GM12878 (cell line): ENCODE results near the gene SEPTIN6. TPM values are rescaled to one million over a fixed set of nuclear protein-coding genes. Genes with fewer than 3 reads are reported as not detected.
A peak's percentile ranks its signal among the peaks of the same experiment; 100 is the strongest.

Experiments used
- ATF7 ChIP-seq: fragments of 450-650 bp; IDR thresholded peaks from 2 replicates; pipeline ENCODE4 v1.6.1; 2016; ENCODE audit warnings: low read depth, mild to moderate bottlenecking
- CBX3 ChIP-seq: fragments of 200-600 bp; sonication (generic); IDR thresholded peaks from 2 replicates; pipeline ENCODE4 v1.6.1; 2016; ENCODE audit warnings: low read depth, borderline replicate concordance
- DPF2 ChIP-seq: fragments of 450-650 bp; IDR thresholded peaks from 2 replicates; pipeline ENCODE4 v1.6.1; 2017; ENCODE audit warnings: mild to moderate bottlenecking
- EGR1 ChIP-seq, 2 experiments: IDR thresholded peaks; 1 replicate in 1 of 2; 2 replicates in 1 of 2; pipeline ENCODE4 v1.6.1; 2011 to 2012; ENCODE audit warnings: low read depth in 2 of 2, low read length in 2 of 2, borderline replicate concordance in 1 of 2, mild to moderate bottlenecking in 1 of 2, moderate library complexity in 1 of 2
- GABPA ChIP-seq: IDR thresholded peaks from 2 replicates; pipeline ENCODE4 v1.6.1; 2014; ENCODE audit warnings: antibody characterized with exemption, low read depth, mild to moderate bottlenecking, inconsistent platforms
- GATAD2B ChIP-seq: fragments of 450-650 bp; conservative IDR thresholded peaks from 2 replicates; pipeline ENCODE4 v1.6.1; 2017; ENCODE audit warnings: low read depth, mild to moderate bottlenecking, moderate library complexity
- HDAC6 ChIP-seq: fragments of 200-600 bp; sonication (generic); IDR thresholded peaks from one replicate; pipeline ENCODE4 v1.8.0; 2017; ENCODE audit warnings: antibody characterized with exemption; ENCODE audit not compliant: unreplicated experiment
- MYC ChIP-seq: IDR thresholded peaks from 2 replicates; pipeline ENCODE4 v1.6.1; 2011; ENCODE audit warnings: mild to moderate bottlenecking, low read length, moderate library complexity, inconsistent platforms; ENCODE audit not compliant: insufficient read depth, insufficient replicate concordance, insufficient read length, severe bottlenecking
- POLR2AphosphoS5 ChIP-seq: IDR thresholded peaks from 2 replicates; pipeline ENCODE4 v1.6.1; 2011; ENCODE audit warnings: mild to moderate bottlenecking, low read length, inconsistent platforms
- SMARCA5 ChIP-seq: fragments of 450-650 bp; IDR thresholded peaks from 2 replicates; pipeline ENCODE4 v1.6.1; 2017; ENCODE audit warnings: mild to moderate bottlenecking
- SRF ChIP-seq, 2 experiments: IDR thresholded peaks; 2 replicates each; pipeline ENCODE4 v1.6.1; 2011; ENCODE audit warnings: low read depth in 2 of 2, low read length in 2 of 2, mild to moderate bottlenecking in 1 of 2, moderate library complexity in 1 of 2
- polyA plus RNA-seq, 11 experiments: library from polyadenylated mRNA; depleted of rRNA in 4 of 11; unstranded in 6 of 11; stranded (reverse) in 5 of 11; fragments of >200 nt; fragmentation: Nextera tagmentation in 4 of 11; fragmentation: Illumina TruSeq in 1 of 11; extraction: Ambion mirVana in 4 of 11; extraction: Trizol in 1 of 11; gene quantifications; 1 replicate in 1 of 11; 2 replicates in 10 of 11; pipeline versions ENCODE4 v1.2.1 to v1.2.3, GENCODE V29; 2011 to 2016; ENCODE audit warnings: inconsistent platforms in 2 of 11, missing spikeins in 2 of 11, low read depth in 1 of 11
- total RNA-seq, 4 experiments: library from RNA; depleted of rRNA in 3 of 4; stranded (reverse); fragments of >200 nt in 3 of 4; fragmentation: Illumina TruSeq in 1 of 4; extraction: Trizol in 1 of 4; gene quantifications; 2 replicates each; pipeline versions ENCODE4 v1.2.1 to v1.2.3, GENCODE V29; 2013 to 2021
- TF ChIP-seq, protein P1 (sequence below): IDR thresholded peaks from 2 replicates; pipeline ENCODE4 v1.6.1; 2012; ENCODE audit warnings: improper control_type of control experiment, low read depth, low read length; ENCODE audit not compliant: insufficient replicate concordance
- TF ChIP-seq, protein P2 (sequence below): fragments of 450-650 bp; formaldehyde crosslinking; IDR thresholded peaks from 2 replicates; pipeline ENCODE4 v1.4.0; 2020; ENCODE audit warnings: mild to moderate bottlenecking, moderate library complexity
- TF ChIP-seq, protein P3 (sequence below), 3 experiments: IDR thresholded peaks in 2 of 3; conservative IDR thresholded peaks in 1 of 3; 2 replicates each; pipeline ENCODE4 v1.5.1; 2011; ENCODE audit warnings: low read depth in 3 of 3, low read length in 3 of 3, mild to moderate bottlenecking in 3 of 3, control low read depth in 2 of 3, moderate library complexity in 2 of 3, inconsistent platforms in 1 of 3, mixed read lengths in 1 of 3; ENCODE audit not compliant: control insufficient read depth in 2 of 3, insufficient read depth in 1 of 3; ENCODE audit errors: extremely low read depth in 1 of 3
- TF ChIP-seq, protein P4 (sequence below): fragments of 450-650 bp; IDR thresholded peaks from 2 replicates; pipeline ENCODE4 v1.6.1; 2016; ENCODE audit warnings: mild to moderate bottlenecking
- TF ChIP-seq, protein P5 (sequence below): IDR thresholded peaks from 2 replicates; pipeline ENCODE4 v1.6.1; 2011; ENCODE audit warnings: low read depth, mild to moderate bottlenecking, low read length, moderate library complexity, borderline replicate concordance; ENCODE audit errors: extremely low read depth

SEPTIN6 gene
- total and polyA plus RNA-seq, 10 of the 15 experiments (the other 5 are each of a cell fraction or from before 2014, with no cell fraction given) = 37.2 to 353 (median 154) TPM

DNA sequence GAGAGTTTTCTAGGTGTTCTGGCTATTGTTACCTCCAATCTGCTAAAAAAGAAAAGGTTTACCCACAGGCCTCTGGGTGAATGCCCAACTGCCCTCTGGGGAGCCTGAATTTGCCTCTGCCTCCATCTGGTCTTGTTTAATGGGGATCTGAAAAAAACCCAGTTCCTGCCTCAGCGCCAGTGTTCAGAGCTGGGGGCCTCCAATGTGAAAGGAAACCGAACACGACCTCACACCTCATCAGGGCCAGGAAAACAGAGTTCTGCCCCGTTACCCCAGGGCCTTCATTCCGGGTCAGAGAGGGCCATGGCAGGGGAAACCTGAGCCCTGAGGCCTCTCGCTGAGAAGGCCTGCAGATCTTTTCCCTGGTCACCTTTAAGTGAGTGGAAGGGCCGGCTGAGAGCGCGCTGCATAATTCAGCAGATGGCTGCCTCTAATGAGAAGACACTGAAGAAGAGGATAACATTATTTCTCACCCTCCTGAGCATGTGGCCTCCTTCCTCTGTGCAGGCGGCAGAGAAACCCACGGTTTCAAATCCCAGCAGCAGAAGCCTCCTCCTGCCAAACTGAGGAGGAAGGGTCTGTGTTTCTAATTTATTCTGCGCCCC, 6.8 kb downstream of the SEPTIN6 start (continued):
- TF ChIP-seq, protein P1, sequence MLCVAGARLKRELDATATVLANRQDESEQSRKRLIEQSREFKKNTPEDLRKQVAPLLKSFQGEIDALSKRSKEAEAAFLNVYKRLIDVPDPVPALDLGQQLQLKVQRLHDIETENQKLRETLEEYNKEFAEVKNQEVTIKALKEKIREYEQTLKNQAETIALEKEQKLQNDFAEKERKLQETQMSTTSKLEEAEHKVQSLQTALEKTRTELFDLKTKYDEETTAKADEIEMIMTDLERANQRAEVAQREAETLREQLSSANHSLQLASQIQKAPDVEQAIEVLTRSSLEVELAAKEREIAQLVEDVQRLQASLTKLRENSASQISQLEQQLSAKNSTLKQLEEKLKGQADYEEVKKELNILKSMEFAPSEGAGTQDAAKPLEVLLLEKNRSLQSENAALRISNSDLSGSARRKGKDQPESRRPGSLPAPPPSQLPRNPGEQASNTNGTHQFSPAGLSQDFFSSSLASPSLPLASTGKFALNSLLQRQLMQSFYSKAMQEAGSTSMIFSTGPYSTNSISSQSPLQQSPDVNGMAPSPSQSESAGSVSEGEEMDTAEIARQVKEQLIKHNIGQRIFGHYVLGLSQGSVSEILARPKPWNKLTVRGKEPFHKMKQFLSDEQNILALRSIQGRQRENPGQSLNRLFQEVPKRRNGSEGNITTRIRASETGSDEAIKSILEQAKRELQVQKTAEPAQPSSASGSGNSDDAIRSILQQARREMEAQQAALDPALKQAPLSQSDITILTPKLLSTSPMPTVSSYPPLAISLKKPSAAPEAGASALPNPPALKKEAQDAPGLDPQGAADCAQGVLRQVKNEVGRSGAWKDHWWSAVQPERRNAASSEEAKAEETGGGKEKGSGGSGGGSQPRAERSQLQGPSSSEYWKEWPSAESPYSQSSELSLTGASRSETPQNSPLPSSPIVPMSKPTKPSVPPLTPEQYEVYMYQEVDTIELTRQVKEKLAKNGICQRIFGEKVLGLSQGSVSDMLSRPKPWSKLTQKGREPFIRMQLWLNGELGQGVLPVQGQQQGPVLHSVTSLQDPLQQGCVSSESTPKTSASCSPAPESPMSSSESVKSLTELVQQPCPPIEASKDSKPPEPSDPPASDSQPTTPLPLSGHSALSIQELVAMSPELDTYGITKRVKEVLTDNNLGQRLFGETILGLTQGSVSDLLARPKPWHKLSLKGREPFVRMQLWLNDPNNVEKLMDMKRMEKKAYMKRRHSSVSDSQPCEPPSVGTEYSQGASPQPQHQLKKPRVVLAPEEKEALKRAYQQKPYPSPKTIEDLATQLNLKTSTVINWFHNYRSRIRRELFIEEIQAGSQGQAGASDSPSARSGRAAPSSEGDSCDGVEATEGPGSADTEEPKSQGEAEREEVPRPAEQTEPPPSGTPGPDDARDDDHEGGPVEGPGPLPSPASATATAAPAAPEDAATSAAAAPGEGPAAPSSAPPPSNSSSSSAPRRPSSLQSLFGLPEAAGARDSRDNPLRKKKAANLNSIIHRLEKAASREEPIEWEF = peak; percentile 47
- TF ChIP-seq DPF2 = no peak; the same call in 1 of the 2 replicates
- no peak for TF ChIP-seq HDAC6
- no peak for TF ChIP-seq EGR1 (IDR thresholded peaks at IDR 0.05; ENCODE audit: borderline replicate concordance in 1 of 2, low read depth in 2 of 2, low read length in 2 of 2)
- TF ChIP-seq ATF7 = no peak; the same call in 1 of the 2 replicates
- TF ChIP-seq, protein P2, sequence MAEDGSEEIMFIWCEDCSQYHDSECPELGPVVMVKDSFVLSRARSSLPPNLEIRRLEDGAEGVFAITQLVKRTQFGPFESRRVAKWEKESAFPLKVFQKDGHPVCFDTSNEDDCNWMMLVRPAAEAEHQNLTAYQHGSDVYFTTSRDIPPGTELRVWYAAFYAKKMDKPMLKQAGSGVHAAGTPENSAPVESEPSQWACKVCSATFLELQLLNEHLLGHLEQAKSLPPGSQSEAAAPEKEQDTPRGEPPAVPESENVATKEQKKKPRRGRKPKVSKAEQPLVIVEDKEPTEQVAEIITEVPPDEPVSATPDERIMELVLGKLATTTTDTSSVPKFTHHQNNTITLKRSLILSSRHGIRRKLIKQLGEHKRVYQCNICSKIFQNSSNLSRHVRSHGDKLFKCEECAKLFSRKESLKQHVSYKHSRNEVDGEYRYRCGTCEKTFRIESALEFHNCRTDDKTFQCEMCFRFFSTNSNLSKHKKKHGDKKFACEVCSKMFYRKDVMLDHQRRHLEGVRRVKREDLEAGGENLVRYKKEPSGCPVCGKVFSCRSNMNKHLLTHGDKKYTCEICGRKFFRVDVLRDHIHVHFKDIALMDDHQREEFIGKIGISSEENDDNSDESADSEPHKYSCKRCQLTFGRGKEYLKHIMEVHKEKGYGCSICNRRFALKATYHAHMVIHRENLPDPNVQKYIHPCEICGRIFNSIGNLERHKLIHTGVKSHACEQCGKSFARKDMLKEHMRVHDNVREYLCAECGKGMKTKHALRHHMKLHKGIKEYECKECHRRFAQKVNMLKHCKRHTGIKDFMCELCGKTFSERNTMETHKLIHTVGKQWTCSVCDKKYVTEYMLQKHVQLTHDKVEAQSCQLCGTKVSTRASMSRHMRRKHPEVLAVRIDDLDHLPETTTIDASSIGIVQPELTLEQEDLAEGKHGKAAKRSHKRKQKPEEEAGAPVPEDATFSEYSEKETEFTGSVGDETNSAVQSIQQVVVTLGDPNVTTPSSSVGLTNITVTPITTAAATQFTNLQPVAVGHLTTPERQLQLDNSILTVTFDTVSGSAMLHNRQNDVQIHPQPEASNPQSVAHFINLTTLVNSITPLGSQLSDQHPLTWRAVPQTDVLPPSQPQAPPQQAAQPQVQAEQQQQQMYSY (CRISPR knock-in tag) = no peak; the same call in 1 of the 2 replicates
- TF ChIP-seq GATAD2B = 0 out of 2 replicates have a peak, but pooled peaks have one; percentile 49
- TF ChIP-seq POLR2AphosphoS5 = peak; percentile 48
- TF ChIP-seq, protein P3, sequence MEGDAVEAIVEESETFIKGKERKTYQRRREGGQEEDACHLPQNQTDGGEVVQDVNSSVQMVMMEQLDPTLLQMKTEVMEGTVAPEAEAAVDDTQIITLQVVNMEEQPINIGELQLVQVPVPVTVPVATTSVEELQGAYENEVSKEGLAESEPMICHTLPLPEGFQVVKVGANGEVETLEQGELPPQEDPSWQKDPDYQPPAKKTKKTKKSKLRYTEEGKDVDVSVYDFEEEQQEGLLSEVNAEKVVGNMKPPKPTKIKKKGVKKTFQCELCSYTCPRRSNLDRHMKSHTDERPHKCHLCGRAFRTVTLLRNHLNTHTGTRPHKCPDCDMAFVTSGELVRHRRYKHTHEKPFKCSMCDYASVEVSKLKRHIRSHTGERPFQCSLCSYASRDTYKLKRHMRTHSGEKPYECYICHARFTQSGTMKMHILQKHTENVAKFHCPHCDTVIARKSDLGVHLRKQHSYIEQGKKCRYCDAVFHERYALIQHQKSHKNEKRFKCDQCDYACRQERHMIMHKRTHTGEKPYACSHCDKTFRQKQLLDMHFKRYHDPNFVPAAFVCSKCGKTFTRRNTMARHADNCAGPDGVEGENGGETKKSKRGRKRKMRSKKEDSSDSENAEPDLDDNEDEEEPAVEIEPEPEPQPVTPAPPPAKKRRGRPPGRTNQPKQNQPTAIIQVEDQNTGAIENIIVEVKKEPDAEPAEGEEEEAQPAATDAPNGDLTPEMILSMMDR (IDR thresholded peaks at IDR 0.05 in 2 of 3, conservative IDR thresholded peaks at IDR 0.05 in 1 of 3; ENCODE audit: control insufficient read depth in 2 of 3, extremely low read depth in 1 of 3, insufficient read depth in 1 of 3, low read depth in 3 of 3, low read length in 3 of 3) = no peak
- TF ChIP-seq, protein P4, sequence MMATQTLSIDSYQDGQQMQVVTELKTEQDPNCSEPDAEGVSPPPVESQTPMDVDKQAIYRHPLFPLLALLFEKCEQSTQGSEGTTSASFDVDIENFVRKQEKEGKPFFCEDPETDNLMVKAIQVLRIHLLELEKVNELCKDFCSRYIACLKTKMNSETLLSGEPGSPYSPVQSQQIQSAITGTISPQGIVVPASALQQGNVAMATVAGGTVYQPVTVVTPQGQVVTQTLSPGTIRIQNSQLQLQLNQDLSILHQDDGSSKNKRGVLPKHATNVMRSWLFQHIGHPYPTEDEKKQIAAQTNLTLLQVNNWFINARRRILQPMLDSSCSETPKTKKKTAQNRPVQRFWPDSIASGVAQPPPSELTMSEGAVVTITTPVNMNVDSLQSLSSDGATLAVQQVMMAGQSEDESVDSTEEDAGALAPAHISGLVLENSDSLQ = no peak
- 0 out of 2 replicates have a peak, but pooled peaks have one; percentile 18 for TF ChIP-seq SMARCA5
- no peak for TF ChIP-seq MYC
- TF ChIP-seq, protein P5, sequence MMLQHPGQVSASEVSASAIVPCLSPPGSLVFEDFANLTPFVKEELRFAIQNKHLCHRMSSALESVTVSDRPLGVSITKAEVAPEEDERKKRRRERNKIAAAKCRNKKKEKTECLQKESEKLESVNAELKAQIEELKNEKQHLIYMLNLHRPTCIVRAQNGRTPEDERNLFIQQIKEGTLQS = no peak
- TF ChIP-seq CBX3 = no peak
- no peak for TF ChIP-seq GABPA
- TF ChIP-seq SRF (IDR thresholded peaks at IDR 0.05; ENCODE audit: low read depth in 2 of 2, low read length in 2 of 2) = no peak
